ENCODE measurements around the gene INSYN2A.

- no peak for TF ChIP-seq JUN (CRISPR knock-in tag; IDR thresholded peaks at IDR 0.05)
- TF ChIP-seq TP53 (CRISPR knock-in tag; IDR thresholded peaks at IDR 0.05): no peak
- no peak for TF ChIP-seq CTCF (IDR thresholded peaks at IDR 0.05)
- no peak for TF ChIP-seq FOXJ3 (CRISPR knock-in tag; IDR thresholded peaks at IDR 0.05; ENCODE audit: borderline replicate concordance)
- no peak for TF ChIP-seq STAT6 (CRISPR knock-in tag; conservative IDR thresholded peaks at IDR 0.05; ENCODE audit: low read depth)
- no peak for TF ChIP-seq ZNF138 (CRISPR knock-in tag; conservative IDR thresholded peaks at IDR 0.05)
- TF ChIP-seq NR3C1 (CRISPR knock-in tag; conservative IDR thresholded peaks at IDR 0.05; ENCODE audit: low read depth): no peak
- no peak for TF ChIP-seq ZNF671 (CRISPR knock-in tag; IDR thresholded peaks at IDR 0.05)
- TF ChIP-seq ZNF232 (CRISPR knock-in tag; IDR thresholded peaks at IDR 0.05): no peak
- TF ChIP-seq IRF2 (CRISPR knock-in tag; IDR thresholded peaks at IDR 0.05; ENCODE audit: borderline replicate concordance, low read depth): no peak
Observed at GRCh38 chr10:127236266-127236665, 39.9 kb upstream of the INSYN2A start.
